Small intestine (tissue), 7 donors: ENCODE measurements around the gene VPS18. TPM values are rescaled to one million over a fixed set of nuclear protein-coding genes. Genes with fewer than 3 reads are reported as not detected.

Source experiments
- DNase-seq, 2 donors: peaks; one replicate each; pipeline versions ENCODE4 v3.0.0 to v3.0.0-alpha.2; 2013
- FAIRE-seq: peaks from 2 replicates; lab custom pipeline; 2012; peaks lifted over from hg19 to GRCh38; lab: Jason Lieb, UNC
- H3K27ac ChIP-seq, 3 donors: one replicate each; pipeline ENCODE4 v1.5.1; 2013; ENCODE audit warnings: low read length in 2 of 3, mild to moderate bottlenecking in 2 of 3, control low read depth in 1 of 3, inconsistent platforms in 1 of 3, low read depth in 1 of 3, moderate library complexity in 1 of 3
- H3K27me3 ChIP-seq, 3 donors: one replicate each; pipeline ENCODE4 v1.6.1; 2013; ENCODE audit warnings: low read length in 3 of 3, inconsistent platforms in 1 of 3; ENCODE audit not compliant: control insufficient read depth in 3 of 3, insufficient read depth in 3 of 3
- H3K36me3 ChIP-seq, 3 donors: one replicate each; pipeline ENCODE4 v1.6.1; 2013; ENCODE audit warnings: low read length in 3 of 3, inconsistent platforms in 1 of 3, low read depth in 1 of 3, mild to moderate bottlenecking in 1 of 3, moderate library complexity in 1 of 3; ENCODE audit not compliant: control insufficient read depth in 3 of 3, insufficient read depth in 2 of 3
- H3K4me1 ChIP-seq, 3 donors: one replicate each; pipeline ENCODE4 v1.6.1; 2013; ENCODE audit warnings: low read length in 2 of 3, inconsistent platforms in 1 of 3, low read depth in 1 of 3, mild to moderate bottlenecking in 1 of 3, moderate library complexity in 1 of 3; ENCODE audit not compliant: control insufficient read depth in 3 of 3, insufficient read depth in 2 of 3
- H3K4me3 ChIP-seq, 3 donors: one replicate each; pipeline ENCODE4 v1.5.1; 2013; ENCODE audit warnings: low read length in 3 of 3, control low read depth in 1 of 3, inconsistent platforms in 1 of 3, low read depth in 1 of 3, mild to moderate bottlenecking in 1 of 3, moderate library complexity in 1 of 3
- H3K9me3 ChIP-seq, 2 donors: one replicate each; pipeline ENCODE4 v1.6.1; 2013; ENCODE audit warnings: low read depth in 1 of 2, low read length in 1 of 2; ENCODE audit not compliant: control insufficient read depth in 2 of 2, insufficient read depth in 1 of 2
- WGBS, 3 donors: extraction: QIAGEN DNeasy Blood & Tissue Kit; methylation state at CpG; one replicate each; pipeline ENCODE4 v1.1.7; 2013; 5-methylcytosine and 5-hydroxymethylcytosine counted together
- polyA plus RNA-seq, 4 donors: library from polyadenylated mRNA; stranded (reverse) in 3 of 4; unstranded in 1 of 4; fragments of 200-250 nt in 3 of 4; fragments of 120-200 nt in 1 of 4; gene quantifications; one replicate each; pipeline versions ENCODE4 v1.2.1 to v1.2.3, GENCODE V29; 2013
- donor health status: healthy with polysubstance abuse.
- donor health status: control.
- donor health status: control.
- donor health status: Bipolar disorder and iron deficiency.
- donor health status: healthy.

VPS18 gene
- polyA plus RNA-seq, 4 donors, result 7.6 to 20.2 (median 10.7) TPM

DNA sequence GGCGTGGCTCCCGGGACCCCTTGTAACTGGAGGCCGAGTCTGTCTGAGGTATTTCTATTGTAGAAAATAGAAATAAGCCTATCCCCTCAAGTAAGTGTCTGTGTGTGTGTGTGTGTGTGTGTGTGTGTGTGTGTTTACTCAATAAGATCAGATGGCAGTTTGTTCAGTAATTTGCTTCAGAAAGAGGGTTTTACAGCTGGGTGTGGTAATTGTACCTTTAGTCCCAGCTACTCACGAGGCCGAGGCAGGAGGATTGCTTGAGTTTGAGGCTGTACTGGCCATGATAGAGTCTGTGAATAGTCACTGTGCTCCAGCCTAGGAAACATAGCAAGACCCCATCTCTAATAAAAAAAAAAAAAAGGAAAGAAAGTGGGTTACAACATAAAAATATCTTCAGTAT is 41.7 kb upstream of the VPS18 start:
- Histone ChIP-seq H3K9me3 (no peaks in the 10 kb centered on the region), H3K36me3 (peaks cover 7 to 87% (median 14%) of the 10 kb centered on the region in 3 donors), H3K27ac (peak overlapping the region in 2 of 3 donors; percentile 22 to 71), H3K4me1 (peaks cover 0 to 58% (median 6%) of the 10 kb centered on the region in 3 donors), H3K4me3 (no peak overlapping the region), H3K27me3 (no peaks in the 10 kb centered on the region)
- no peak for FAIRE-seq
- WGBS, 3 donors, result 28 to 61% (median 48%) methylated on average over 5 of the region's 5 CpGs
- DNase-seq, result peak; percentile 78 to 82

DNA sequence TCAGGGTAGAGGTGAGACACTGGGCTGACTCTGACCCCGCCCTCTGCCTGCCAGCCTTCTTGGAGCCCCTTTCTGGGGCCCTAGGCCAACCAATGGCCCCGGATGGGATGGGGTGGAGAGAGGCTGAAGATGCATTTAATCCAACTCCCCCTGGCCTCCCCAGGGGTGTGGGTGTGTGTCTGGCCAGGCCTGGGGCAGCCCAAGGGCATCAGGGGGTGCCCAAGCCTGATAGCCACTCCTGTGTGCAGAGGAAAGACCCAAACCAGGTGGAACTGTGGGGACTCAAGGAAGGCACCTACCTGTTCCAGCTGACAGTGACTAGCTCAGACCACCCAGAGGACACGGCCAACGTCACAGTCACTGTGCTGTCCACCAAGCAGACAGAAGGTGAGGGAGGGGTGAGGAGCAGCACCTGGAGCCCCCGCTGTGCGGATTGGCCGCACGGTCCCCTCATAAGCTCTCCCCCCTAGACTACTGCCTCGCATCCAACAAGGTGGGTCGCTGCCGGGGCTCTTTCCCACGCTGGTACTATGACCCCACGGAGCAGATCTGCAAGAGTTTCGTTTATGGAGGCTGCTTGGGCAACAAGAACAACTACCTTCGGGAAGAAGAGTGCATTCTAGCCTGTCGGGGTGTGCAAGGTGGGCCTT is 40.9 kb upstream of the VPS18 start:
- Histone ChIP-seq H3K4me3 (no peak overlapping the region), H3K4me1 (peaks cover 0 to 54% (median 6%) of the 10 kb centered on the region in 3 donors), H3K27me3 (no peaks in the 10 kb centered on the region), H3K27ac (peak overlapping the region in 2 of 3 donors; percentile 12 to 29), H3K36me3 (peaks cover 7 to 91% (median 17%) of the 10 kb centered on the region in 3 donors), H3K9me3 (no peaks in the 10 kb centered on the region)
- FAIRE-seq (no peak), DNase-seq (no peak)
- 86 to 91% (median 90%) methylated on average over 16 of the region's 16 CpGs for WGBS, 3 donors

DNA sequence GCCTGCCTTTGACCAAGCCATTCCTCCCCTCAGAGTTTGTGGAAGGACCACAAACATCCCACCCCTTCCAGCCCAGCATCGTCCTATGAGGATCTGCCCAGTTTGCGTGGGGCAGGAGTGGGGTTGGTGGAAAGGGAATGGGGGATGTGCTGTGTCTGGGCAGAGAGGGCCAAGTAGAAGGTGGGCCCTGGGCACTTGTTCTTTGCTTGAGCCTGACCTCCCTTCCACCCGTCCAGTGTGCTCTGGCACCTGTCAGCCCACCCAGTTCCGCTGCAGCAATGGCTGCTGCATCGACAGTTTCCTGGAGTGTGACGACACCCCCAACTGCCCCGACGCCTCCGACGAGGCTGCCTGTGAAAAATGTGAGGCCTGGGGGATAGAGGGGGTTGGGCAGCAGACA is 40.1 kb upstream of the VPS18 start:
- no peak for FAIRE-seq
- 74 to 84% (median 75%) methylated on average over 10 of the region's 10 CpGs for WGBS, 3 donors
- peaks cover 0 to 55% (median 6%) of the 10 kb centered on the region in 3 donors for H3K4me1 ChIP-seq

DNA sequence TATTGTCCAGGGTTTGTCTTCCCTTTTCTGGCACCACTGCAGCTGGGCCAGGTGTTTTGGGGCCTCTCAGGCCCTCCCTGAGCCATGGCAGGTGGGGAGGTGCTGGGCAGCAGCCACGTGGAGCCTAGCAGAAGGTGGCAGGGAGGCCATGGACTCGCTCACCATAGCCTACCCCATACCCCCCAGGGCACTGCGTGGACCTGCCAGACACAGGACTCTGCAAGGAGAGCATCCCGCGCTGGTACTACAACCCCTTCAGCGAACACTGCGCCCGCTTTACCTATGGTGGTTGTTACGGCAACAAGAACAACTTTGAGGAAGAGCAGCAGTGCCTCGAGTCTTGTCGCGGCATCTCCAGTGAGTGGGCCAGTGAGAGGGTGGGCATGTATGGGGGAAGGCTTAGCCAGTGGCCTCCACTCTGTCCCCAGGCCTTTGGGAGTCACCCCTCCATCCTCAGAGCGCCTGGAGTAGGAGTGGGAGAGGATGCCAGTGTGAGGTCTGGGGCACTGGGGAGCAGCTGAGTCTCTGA is 38.5 kb upstream of the VPS18 start:
- WGBS, 3 donors, result 79 to 84% (median 82%) methylated on average over 13 of the region's 13 CpGs
- H3K36me3 ChIP-seq, result peaks cover 3 to 83% (median 17%) of the 10 kb centered on the region in 3 donors
- no peak for FAIRE-seq

More for the DNA sequence above, 40.1 kb upstream of the VPS18 start:
- H3K4me3 ChIP-seq, result no peak overlapping the region
- no peaks in the 10 kb centered on the region for H3K27me3 ChIP-seq
- peaks cover 7 to 96% (median 17%) of the 10 kb centered on the region in 3 donors for H3K36me3 ChIP-seq
- no peak for DNase-seq
- no peaks in the 10 kb centered on the region for H3K9me3 ChIP-seq
- H3K27ac ChIP-seq, result no peak overlapping the region

DNA sequence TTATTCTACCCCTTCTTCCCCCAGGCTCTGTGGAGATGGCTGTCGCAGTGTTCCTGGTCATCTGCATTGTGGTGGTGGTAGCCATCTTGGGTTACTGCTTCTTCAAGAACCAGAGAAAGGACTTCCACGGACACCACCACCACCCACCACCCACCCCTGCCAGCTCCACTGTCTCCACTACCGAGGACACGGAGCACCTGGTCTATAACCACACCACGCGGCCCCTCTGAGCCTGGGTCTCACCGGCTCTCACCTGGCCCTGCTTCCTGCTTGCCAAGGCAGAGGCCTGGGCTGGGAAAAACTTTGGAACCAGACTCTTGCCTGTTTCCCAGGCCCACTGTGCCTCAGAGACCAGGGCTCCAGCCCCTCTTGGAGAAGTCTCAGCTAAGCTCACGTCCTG is 37.5 kb upstream of the VPS18 start:
- no peaks in the 10 kb centered on the region for H3K9me3 ChIP-seq
- peaks cover 0 to 50% (median 4%) of the 10 kb centered on the region in 3 donors for H3K4me1 ChIP-seq
- DNase-seq (no peak), FAIRE-seq (no peak)
- H3K27ac ChIP-seq, result peak overlapping the region; percentile 1 to 77 (median 39)
- H3K27me3 ChIP-seq, result no peaks in the 10 kb centered on the region
- H3K4me3 ChIP-seq, result no peak overlapping the region
- H3K36me3 ChIP-seq, result peaks cover 3 to 73% (median 17%) of the 10 kb centered on the region in 3 donors
- 48 to 63% (median 51%) methylated on average over 8 of the region's 8 CpGs for WGBS, 3 donors

More for the DNA sequence above, 38.5 kb upstream of the VPS18 start:
- Histone ChIP-seq H3K4me1 (peaks cover 0 to 50% (median 6%) of the 10 kb centered on the region in 3 donors), H3K27ac (no peak overlapping the region), H3K27me3 (no peaks in the 10 kb centered on the region), H3K4me3 (no peak overlapping the region), H3K9me3 (no peaks in the 10 kb centered on the region)
- no peak for DNase-seq

DNA sequence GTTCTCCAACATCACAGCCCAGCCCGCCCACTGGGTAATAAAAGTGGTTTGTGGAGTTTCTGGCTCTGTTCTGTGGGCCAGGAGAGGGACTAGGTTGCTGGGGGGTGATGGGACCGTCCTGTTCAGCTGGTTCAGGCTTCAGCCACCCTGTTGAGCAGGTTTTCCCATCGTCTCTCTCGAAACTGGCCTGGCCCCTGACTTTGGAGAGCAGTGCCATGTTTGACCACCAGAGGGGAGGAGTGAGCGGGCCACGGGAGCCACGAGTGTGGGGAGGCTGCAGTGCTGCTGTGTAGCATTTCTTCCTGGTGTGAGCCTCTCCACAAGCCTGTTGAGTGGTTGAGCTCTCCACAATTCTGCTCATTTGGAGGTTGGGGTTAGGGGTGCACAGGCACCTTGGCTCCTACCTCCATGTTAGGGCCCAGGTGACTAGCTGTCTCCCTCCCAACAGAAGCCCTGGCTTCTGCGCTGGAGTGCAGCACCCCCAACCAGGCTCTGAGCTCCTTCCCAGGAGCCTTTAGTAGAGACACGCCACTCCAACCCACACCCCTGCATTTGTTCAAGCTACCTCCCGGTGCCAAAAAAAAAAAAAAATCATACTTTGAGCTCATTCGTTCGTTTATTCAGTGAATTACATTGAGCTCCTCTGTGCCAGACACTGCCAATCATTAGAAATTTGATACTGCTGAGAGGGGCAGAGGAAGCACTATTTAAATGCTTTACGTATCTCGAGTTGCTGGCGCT is 36.5 kb upstream of the VPS18 start:
- DNase-seq, result peak; percentile 86 to 93
- FAIRE-seq, result no peak
- 24 to 30% (median 28%) methylated on average over 15 of the region's 15 CpGs for WGBS, 3 donors
- Histone ChIP-seq H3K4me3 (no peak overlapping the region), H3K27me3 (no peaks in the 10 kb centered on the region), H3K27ac (peak overlapping the region in 2 of 3 donors; percentile 39 to 77), H3K9me3 (no peaks in the 10 kb centered on the region), H3K4me1 (peaks cover 0 to 45% (median 0%) of the 10 kb centered on the region in 3 donors), H3K36me3 (peaks cover 3 to 63% (median 17%) of the 10 kb centered on the region in 3 donors)

DNA sequence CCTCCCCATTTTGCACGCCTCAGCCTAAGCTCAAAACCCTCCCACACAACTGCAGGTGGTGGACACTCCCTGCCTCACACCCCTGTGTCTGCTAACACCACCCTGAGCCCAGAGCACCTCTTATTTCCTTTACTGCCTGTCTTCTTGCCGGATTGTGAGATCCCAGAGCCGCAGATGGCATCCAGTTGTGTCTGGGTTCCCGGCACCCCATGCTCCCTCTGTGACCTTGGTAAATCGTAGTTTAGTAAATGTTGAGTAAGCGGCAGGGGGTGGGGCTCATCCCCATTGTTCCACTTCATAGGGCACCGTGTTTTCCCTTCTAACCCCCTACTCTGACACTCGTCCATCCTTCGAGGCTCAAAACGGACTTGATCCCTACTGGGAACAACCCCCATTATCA is 35.5 kb upstream of the VPS18 start:
- peak overlapping the region in 1 of 3 donors; percentile 82 for H3K27ac ChIP-seq
- H3K36me3 ChIP-seq, result peaks cover 3 to 54% (median 15%) of the 10 kb centered on the region in 3 donors
- no peaks in the 10 kb centered on the region for H3K9me3 ChIP-seq
- no peaks in the 10 kb centered on the region for H3K27me3 ChIP-seq
- FAIRE-seq (no peak), DNase-seq (no peak)
- no peak overlapping the region for H3K4me3 ChIP-seq
- 60 to 68% (median 61%) methylated on average over 10 of the region's 10 CpGs for WGBS, 3 donors
- H3K4me1 ChIP-seq, result peaks cover 0 to 43% (median 0%) of the 10 kb centered on the region in 3 donors

DNA sequence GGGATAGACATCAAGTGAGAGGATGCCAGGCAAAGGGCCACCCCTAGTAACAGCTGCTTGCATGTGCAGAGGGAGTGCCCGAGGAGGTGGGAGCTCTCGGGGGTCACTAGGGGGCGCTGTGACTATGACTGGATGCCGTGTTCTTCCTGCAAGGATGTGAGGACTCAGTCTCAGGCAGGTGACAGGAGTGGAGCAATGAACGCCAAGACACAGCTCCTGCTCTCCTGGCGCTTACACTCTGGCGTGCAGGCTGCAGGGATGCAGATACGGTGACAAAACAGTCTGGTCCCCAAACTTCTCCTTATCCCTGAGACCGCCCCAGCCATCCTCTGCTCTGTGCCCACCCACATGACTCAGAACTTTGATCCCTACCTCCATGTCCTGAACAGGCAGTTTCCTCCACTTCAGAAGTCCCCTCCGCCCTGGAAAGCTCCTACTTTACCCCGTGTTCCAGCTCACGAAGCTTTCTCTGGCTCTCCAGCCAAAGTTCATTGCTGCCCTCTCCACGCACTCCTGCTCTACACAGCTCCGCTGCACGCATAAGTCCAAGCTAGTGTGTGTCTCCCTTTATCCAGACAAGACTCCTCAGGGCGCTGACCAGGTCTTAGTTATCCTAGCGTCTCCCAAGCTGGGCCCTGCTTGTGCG is 34.9 kb upstream of the VPS18 start:
- no peaks in the 10 kb centered on the region for H3K9me3 ChIP-seq
- no peaks in the 10 kb centered on the region for H3K27me3 ChIP-seq
- H3K4me3 ChIP-seq, result no peak overlapping the region
- peak overlapping the region in 2 of 3 donors; percentile 64 to 82 for H3K27ac ChIP-seq
- WGBS, 3 donors, result 29 to 39% (median 36%) methylated on average over 18 of the region's 18 CpGs
- DNase-seq, result peak; percentile 85 to 94
- no peak for FAIRE-seq
- peaks cover 0 to 48% (median 0%) of the 10 kb centered on the region in 3 donors for H3K4me1 ChIP-seq
- peaks cover 3 to 47% (median 9%) of the 10 kb centered on the region in 3 donors for H3K36me3 ChIP-seq
